Endothelial cell of umbilical vein (primary cell): ENCODE results near the gene A4GNT.

Experiments
- EZH2 ChIP-seq: IDR thresholded peaks from 2 replicates; pipeline ENCODE4 v1.6.1; 2012; ENCODE audit warnings: borderline replicate concordance, low read depth, mild to moderate bottlenecking, moderate library complexity, low read length, inconsistent platforms; ENCODE audit not compliant: severe bottlenecking
- FOS ChIP-seq: IDR thresholded peaks from 2 replicates; pipeline ENCODE4 v1.6.1; 2011; ENCODE audit warnings: mild to moderate bottlenecking, low read length, moderate library complexity, borderline replicate concordance; ENCODE audit not compliant: insufficient read depth
- JUN ChIP-seq: IDR thresholded peaks from 2 replicates; pipeline ENCODE4 v1.6.1; 2011; ENCODE audit warnings: borderline replicate concordance, low read depth; ENCODE audit not compliant: insufficient read length, insufficient read depth
- MYC ChIP-seq: IDR thresholded peaks from one replicate; pipeline ENCODE4 v1.6.1; 2011; ENCODE audit warnings: mild to moderate bottlenecking, low read depth, low read length
- POLR2A ChIP-seq: IDR thresholded peaks from 2 replicates; pipeline ENCODE4 v1.6.1; 2012; ENCODE audit warnings: low read depth, mild to moderate bottlenecking, control low read depth, low read length
- POLR2AphosphoS5 ChIP-seq: IDR thresholded peaks from 2 replicates; pipeline ENCODE4 v1.6.1; 2012; ENCODE audit warnings: low read depth, mild to moderate bottlenecking, control low read depth, low read length, moderate library complexity; ENCODE audit not compliant: insufficient read depth
- TF ChIP-seq, protein P1 (sequence below), 2 donors: IDR thresholded peaks; 1 replicate in 1 of 2; 2 replicates in 1 of 2; pipeline ENCODE4 v1.5.1; 2011; ENCODE audit warnings: low read length in 2 of 2, mild to moderate bottlenecking in 2 of 2, moderate library complexity in 2 of 2, control low read depth in 1 of 2, inconsistent platforms in 1 of 2, low read depth in 1 of 2; ENCODE audit not compliant: insufficient read depth in 1 of 2; ENCODE audit errors: extremely low read depth in 1 of 2
- TF ChIP-seq, protein P2 (sequence below): IDR thresholded peaks from 2 replicates; pipeline ENCODE4 v1.6.1; 2011; ENCODE audit not compliant: insufficient read depth, insufficient read length

DNA sequence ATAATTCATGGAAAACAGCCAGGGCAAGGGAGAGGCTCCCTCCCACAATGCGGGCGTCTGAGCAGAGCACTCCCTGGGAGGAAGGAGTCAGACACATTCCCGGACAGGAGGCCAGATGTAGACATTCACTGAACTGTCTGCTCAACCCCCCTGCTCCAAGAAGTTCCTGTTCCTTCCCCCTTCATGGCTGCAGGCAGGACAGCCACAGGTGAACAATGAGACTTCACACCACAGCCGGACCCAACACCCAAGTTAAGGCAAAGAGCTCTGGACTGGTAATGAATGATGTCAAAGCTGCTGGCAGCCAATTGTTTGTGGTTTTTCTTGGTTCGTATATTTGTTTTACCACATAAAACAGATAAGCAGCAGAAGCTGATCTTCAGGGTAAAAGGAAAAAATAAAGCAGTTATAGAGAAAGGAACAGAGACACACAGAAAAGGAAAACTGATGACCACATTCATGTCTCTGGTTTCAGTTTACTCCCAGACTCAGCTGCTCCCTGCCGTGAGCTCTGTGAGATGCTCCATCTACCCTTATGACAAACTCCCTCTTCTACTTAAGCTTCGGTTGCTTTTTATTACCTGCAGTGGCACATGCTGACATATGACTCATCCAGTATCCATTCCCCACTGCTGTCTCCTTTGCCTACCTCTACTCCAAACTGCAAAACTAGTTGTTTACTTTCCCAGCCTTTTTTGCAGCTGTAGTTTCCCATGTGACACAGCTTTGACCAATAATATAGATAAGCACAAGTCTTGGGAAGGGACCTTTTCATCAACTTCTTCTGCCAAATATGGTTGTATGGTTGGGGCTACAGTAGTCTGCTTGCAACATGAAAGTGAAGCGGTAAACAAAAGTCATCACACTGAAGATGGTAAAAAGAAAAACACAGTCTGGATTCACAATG is 49.9 kb downstream of the A4GNT start:
- TF ChIP-seq FOS (no peak), POLR2A (no peak), POLR2AphosphoS5 (no peak), JUN (no peak), EZH2 (no peak), MYC (no peak)
- TF ChIP-seq, protein P1, sequence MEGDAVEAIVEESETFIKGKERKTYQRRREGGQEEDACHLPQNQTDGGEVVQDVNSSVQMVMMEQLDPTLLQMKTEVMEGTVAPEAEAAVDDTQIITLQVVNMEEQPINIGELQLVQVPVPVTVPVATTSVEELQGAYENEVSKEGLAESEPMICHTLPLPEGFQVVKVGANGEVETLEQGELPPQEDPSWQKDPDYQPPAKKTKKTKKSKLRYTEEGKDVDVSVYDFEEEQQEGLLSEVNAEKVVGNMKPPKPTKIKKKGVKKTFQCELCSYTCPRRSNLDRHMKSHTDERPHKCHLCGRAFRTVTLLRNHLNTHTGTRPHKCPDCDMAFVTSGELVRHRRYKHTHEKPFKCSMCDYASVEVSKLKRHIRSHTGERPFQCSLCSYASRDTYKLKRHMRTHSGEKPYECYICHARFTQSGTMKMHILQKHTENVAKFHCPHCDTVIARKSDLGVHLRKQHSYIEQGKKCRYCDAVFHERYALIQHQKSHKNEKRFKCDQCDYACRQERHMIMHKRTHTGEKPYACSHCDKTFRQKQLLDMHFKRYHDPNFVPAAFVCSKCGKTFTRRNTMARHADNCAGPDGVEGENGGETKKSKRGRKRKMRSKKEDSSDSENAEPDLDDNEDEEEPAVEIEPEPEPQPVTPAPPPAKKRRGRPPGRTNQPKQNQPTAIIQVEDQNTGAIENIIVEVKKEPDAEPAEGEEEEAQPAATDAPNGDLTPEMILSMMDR (IDR thresholded peaks at IDR 0.05; ENCODE audit: extremely low read depth in 1 of 2, insufficient read depth in 1 of 2, low read depth in 1 of 2, low read length in 2 of 2): no peak
- TF ChIP-seq, protein P2, sequence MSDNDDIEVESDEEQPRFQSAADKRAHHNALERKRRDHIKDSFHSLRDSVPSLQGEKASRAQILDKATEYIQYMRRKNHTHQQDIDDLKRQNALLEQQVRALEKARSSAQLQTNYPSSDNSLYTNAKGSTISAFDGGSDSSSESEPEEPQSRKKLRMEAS: no peak
